Uterus (tissue), 4 donors: ENCODE measurements around the gene PEA15. TPM values are rescaled to one million over a fixed set of nuclear protein-coding genes. Genes with fewer than 3 reads are reported as not detected.

Experiments used
- DNase-seq, 2 donors: peaks; one replicate each; pipeline ENCODE4 v3.0.0-alpha.2; 2019 to 2020
- H3K27ac ChIP-seq, 2 donors: fragments of 200-600 bp; sonication (generic); 1 replicate in 1 of 2; 2 replicates in 1 of 2; pipeline ENCODE4 v1.5.1; 2016 to 2018
- H3K27me3 ChIP-seq, 2 donors: fragments of 200-600 bp; sonication (generic); one replicate each; pipeline ENCODE4 v1.5.1; 2018 to 2019; ENCODE audit warnings: control low read depth in 1 of 2
- H3K36me3 ChIP-seq, 2 donors: fragments of 200-600 bp; sonication (generic); one replicate each; pipeline ENCODE4 v1.5.1; 2019; ENCODE audit warnings: control low read depth in 1 of 2
- H3K4me1 ChIP-seq, 2 donors: fragments of 200-600 bp; sonication (generic); one replicate each; pipeline ENCODE4 v1.5.1; 2018 to 2019; ENCODE audit warnings: control low read depth in 1 of 2
- H3K4me3 ChIP-seq, 2 donors: fragments of 200-600 bp; sonication (generic); 1 replicate in 1 of 2; 2 replicates in 1 of 2; pipeline ENCODE4 v1.5.1; 2018 to 2019; ENCODE audit warnings: mild to moderate bottlenecking in 1 of 2
- H3K9me3 ChIP-seq, 2 donors: fragments of 200-600 bp; sonication (generic); one replicate each; pipeline ENCODE4 v1.5.1; 2019; ENCODE audit warnings: control low read depth in 1 of 2
- POLR2A ChIP-seq, 2 donors: fragments of 450-650 bp; IDR thresholded peaks; one replicate each; pipeline ENCODE4 v1.6.1; 2016; ENCODE audit warnings: antibody characterized with exemption in 2 of 2, mild to moderate bottlenecking in 1 of 2, moderate library complexity in 1 of 2
- intact Hi-C: fragments of 100-400 bp; cut with DNase I; formaldehyde crosslinking; loops from one replicate; pipeline ENCODE4 v1.15.1; 2023; ENCODE audit warnings: low total_unique reads
- total RNA-seq, 4 donors: library from RNA; depleted of rRNA in 3 of 4; stranded (reverse); fragments of >200 nt in 3 of 4; gene quantifications; one replicate each; pipeline versions ENCODE4 v1.1.0 to v1.2.4, GENCODE V29; 2014 to 2023
- TF ChIP-seq, protein P1 (sequence below), 4 experiments: fragments of 200-600 bp in 2 of 4; fragments of 450-650 bp in 2 of 4; sonication (generic) in 2 of 4; IDR thresholded peaks; one replicate each; pipeline ENCODE4 v1.5.1; 2016 to 2019; ENCODE audit warnings: antibody characterized with exemption in 4 of 4, mild to moderate bottlenecking in 2 of 4, moderate library complexity in 1 of 4
- donor health status: DM: yes; HTN: yes; CAD: no.

PEA15 gene
- total RNA-seq, 4 donors from 2014 or later, result 52.1 to 147 (median 81.7) TPM

- H3K27ac ChIP-seq, result no peak overlapping the region
- no peaks in the 10 kb centered on the region for H3K27me3 ChIP-seq
- intact Hi-C loops, result loop anchor here (5.0 to 10.0 kb wide), 3 partner anchors 62 to 99 kb away; partner anchors contain the start of gene IGSF8
- peaks cover 0 to 5% of the 10 kb centered on the region in 2 donors for H3K4me1 ChIP-seq
- no peaks in the 10 kb centered on the region for H3K9me3 ChIP-seq
- H3K36me3 ChIP-seq, result no peaks in the 10 kb centered on the region
- H3K4me3 ChIP-seq, result no peak overlapping the region
- DNase-seq, result peak; percentile 87 to 90
- TF ChIP-seq, protein P1, sequence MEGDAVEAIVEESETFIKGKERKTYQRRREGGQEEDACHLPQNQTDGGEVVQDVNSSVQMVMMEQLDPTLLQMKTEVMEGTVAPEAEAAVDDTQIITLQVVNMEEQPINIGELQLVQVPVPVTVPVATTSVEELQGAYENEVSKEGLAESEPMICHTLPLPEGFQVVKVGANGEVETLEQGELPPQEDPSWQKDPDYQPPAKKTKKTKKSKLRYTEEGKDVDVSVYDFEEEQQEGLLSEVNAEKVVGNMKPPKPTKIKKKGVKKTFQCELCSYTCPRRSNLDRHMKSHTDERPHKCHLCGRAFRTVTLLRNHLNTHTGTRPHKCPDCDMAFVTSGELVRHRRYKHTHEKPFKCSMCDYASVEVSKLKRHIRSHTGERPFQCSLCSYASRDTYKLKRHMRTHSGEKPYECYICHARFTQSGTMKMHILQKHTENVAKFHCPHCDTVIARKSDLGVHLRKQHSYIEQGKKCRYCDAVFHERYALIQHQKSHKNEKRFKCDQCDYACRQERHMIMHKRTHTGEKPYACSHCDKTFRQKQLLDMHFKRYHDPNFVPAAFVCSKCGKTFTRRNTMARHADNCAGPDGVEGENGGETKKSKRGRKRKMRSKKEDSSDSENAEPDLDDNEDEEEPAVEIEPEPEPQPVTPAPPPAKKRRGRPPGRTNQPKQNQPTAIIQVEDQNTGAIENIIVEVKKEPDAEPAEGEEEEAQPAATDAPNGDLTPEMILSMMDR (IDR thresholded peaks at IDR 0.05), result peak; percentile 93 to 98 (median 97)
- peak in 1 of 2 donors; percentile 27 for TF ChIP-seq POLR2A (IDR thresholded peaks at IDR 0.05)
Observed at GRCh38 chr1:160193091-160193819, 11.9 kb upstream of the PEA15 start.

GRCh38 chr1:160193832-160194736, 11.1 kb upstream of the PEA15 start:
- Histone ChIP-seq H3K27ac (no peak overlapping the region), H3K4me1 (peaks cover 0 to 5% of the 10 kb centered on the region in 2 donors), H3K36me3 (no peaks in the 10 kb centered on the region), H3K9me3 (no peaks in the 10 kb centered on the region), H3K4me3 (no peak overlapping the region), H3K27me3 (no peaks in the 10 kb centered on the region)
- no peak for DNase-seq
- intact Hi-C loops, result loop anchor here (5.0 to 10.0 kb wide), 3 partner anchors 61 to 99 kb away; partner anchors contain the start of gene IGSF8
- no peak for TF ChIP-seq POLR2A (IDR thresholded peaks at IDR 0.05)
- TF ChIP-seq, protein P1 (IDR thresholded peaks at IDR 0.05), result no peak

DNA sequence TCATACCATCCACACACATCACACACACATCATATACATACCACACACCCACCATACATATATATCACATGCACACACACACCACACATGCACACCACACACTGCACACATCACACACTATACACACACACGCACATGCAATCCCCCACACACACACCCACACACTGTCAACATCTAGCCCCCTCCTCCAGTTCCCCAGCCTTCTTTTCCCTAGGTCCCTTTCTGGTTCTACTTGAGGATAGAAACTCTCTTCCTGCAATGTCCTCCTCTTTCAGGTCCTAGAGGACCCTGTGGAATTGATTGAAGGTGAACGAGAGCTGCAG, 10.5 kb upstream of the PEA15 start:
- no peak overlapping the region for H3K4me3 ChIP-seq
- intact Hi-C loops, result loop anchor here (5.0 to 10.0 kb wide), 3 partner anchors 60 to 100 kb away; partner anchors contain the start of gene IGSF8
- no peaks in the 10 kb centered on the region for H3K27me3 ChIP-seq
- H3K9me3 ChIP-seq, result no peaks in the 10 kb centered on the region
- no peak overlapping the region for H3K27ac ChIP-seq
- H3K36me3 ChIP-seq, result no peaks in the 10 kb centered on the region
- no peak for TF ChIP-seq POLR2A (IDR thresholded peaks at IDR 0.05)
- TF ChIP-seq, protein P1 (IDR thresholded peaks at IDR 0.05), result no peak
- no peak for DNase-seq
- H3K4me1 ChIP-seq, result peaks cover 0 to 5% of the 10 kb centered on the region in 2 donors

- Histone ChIP-seq H3K27ac (no peak overlapping the region), H3K27me3 (no peaks in the 10 kb centered on the region), H3K9me3 (no peaks in the 10 kb centered on the region), H3K4me3 (no peak overlapping the region), H3K36me3 (no peaks in the 10 kb centered on the region), H3K4me1 (peaks cover 0 to 5% of the 10 kb centered on the region in 2 donors)
- DNase-seq, result no peak
- TF ChIP-seq, protein P1 (IDR thresholded peaks at IDR 0.05), result no peak
- TF ChIP-seq POLR2A (IDR thresholded peaks at IDR 0.05), result no peak
- intact Hi-C loops, result loop anchor here (10.0 kb wide), 2 partner anchors 59 to 101 kb away; partner anchors contain the start of gene IGSF8
Observed at GRCh38 chr1:160196143-160196542, 9.0 kb upstream of the PEA15 start.
